ENCODE data around the gene SNTA1.

GRCh38 chr20:33474963-33475362 is 31.4 kb upstream of the SNTA1 start:
- TF ChIP-seq POLR2A (IDR thresholded peaks at IDR 0.05) (no peak), CTCF (IDR thresholded peaks at IDR 0.05) (no peak)
